Measurements from ENCODE around the gene ZNF398.

The ZNF398 gene

DNA sequence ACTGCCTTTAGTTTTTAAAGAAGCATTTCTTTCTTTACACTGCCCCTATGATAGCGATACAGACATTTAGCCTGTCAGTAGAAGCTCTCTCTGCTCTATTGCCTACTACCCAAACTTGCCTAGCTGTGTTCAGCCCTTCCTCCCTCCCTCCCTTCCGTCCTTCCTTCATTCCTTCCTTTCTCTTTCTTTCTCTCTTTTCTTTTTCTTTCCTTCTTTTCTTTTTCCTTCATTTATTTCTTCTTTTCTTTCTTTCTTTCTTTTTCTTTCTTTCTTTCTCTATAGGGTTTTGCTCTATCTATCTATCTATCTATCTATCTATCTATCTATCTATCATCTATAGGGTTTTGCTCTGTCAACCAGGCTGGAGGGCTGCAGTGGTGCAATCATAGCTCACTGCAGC lies 85.1 kb downstream of the ZNF398 start:
- Histone ChIP-seq H3K36me3 (ENCODE audit: control insufficient read depth, insufficient read depth, low read length) (no peaks in the 10 kb centered on the region), H3K4me3 (ENCODE audit: low read depth, low read length) (no peak overlapping the region), H3K27ac (ENCODE audit: low read depth, low read length) (no peak overlapping the region), H3K27me3 (ENCODE audit: control insufficient read depth, insufficient read depth, low read length) (no peaks in the 10 kb centered on the region), H3K9me3 (ENCODE audit: control insufficient read depth, insufficient read depth, low read length) (no peaks in the 10 kb centered on the region), H3K9ac (ENCODE audit: low read depth, low read length) (no peak overlapping the region), H3K4me1 (ENCODE audit: control insufficient read depth, insufficient read depth, low read length) (no peaks in the 10 kb centered on the region)
